Measurements from ENCODE around the gene ZAP70. TPM values are rescaled to one million over a fixed set of nuclear protein-coding genes. Genes with fewer than 3 reads are reported as not detected.

The ZAP70 gene
- total and polyA plus RNA-seq, 2 donors (not counting 3 experiments of a cell fraction or from before 2014, with no cell fraction given) = 0.14 TPM; not detected in 1

DNA sequence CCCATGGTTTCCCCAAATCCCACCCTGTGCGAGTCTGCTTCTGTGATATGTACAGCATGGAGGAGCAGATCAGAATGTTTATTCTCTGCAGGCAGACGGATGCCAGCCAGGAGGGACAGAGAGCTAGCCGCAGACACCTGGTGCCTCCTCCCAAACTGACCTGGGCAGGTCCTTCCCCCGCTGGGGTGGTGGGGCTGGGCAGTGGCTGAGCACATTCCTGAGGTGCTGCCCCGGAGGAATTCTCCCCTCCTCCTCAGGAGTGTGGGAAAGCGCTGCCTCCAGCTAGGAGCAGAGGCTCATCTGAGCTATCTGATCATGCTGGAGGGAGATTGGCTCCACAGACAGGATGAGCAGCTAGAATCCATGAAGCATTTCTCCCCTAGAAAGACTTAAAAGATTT lies 22.2 kb upstream of the ZAP70 start:
- POLR2A ChIA-PET = interaction anchor here (0.7 kb wide), 1 partner anchor 592 kb away, joined by 5 read pairs; no protein-coding TSS in a partner anchor
- no TSS peak for BruUV-seq (replicated peaks)
- no peaks in the 10 kb centered on the region for H3K4me1 ChIP-seq (ENCODE audit: control insufficient read depth, extremely low read depth, insufficient read depth, low read length)
- intact Hi-C loops (cut with micrococcal nuclease) = loop anchor here (10.0 kb wide), 1 partner anchor 46 kb away; the partner anchor contains the start of gene COX5B
- CTCF ChIA-PET = interaction anchor here (0.7 to 2.0 kb wide), 3 partner anchors 9 to 101 kb away, joined by 3 to 8 read pairs (median 4); no protein-coding TSS in a partner anchor
- H3K4me3 ChIP-seq (replicated peaks in 1 of 3; ENCODE audit: insufficient read depth in 1 of 3, low read depth in 1 of 3, low read length in 3 of 3) = no peak overlapping the region
- no peak overlapping the region for H2AFZ ChIP-seq (ENCODE audit: low read depth, low read length)
- H3K27ac ChIP-seq (ENCODE audit: insufficient read depth, low read depth, low read length) = no peak overlapping the region
- no peak overlapping the region for H3K4me2 ChIP-seq (ENCODE audit: insufficient read depth, low read length)
- no peaks in the 10 kb centered on the region for H3K79me2 ChIP-seq (ENCODE audit: control insufficient read depth, insufficient read depth, low read length)
- FAIRE-seq = no peak
- no peaks in the 10 kb centered on the region for H4K20me1 ChIP-seq (replicated peaks; ENCODE audit: control insufficient read depth, extremely low read depth, insufficient read depth, low read length)
- H3K27me3 ChIP-seq (ENCODE audit: control insufficient read depth in 2 of 2, insufficient read depth in 2 of 2, low read length in 2 of 2) = peaks cover 0 to 3% of the 10 kb centered on the region in 2 experiments
- H3K9ac ChIP-seq (replicated peaks; ENCODE audit: extremely low read depth, insufficient read depth, low read length) = no peak overlapping the region
- TF ChIP-seq POLR2AphosphoS5 (IDR thresholded peaks at IDR 0.05; ENCODE audit: insufficient read depth, low read depth, low read length) = no peak
- no peak for TF ChIP-seq JUN (IDR thresholded peaks at IDR 0.05; ENCODE audit: borderline replicate concordance, insufficient read depth, insufficient read length, low read depth)
- no peak for TF ChIP-seq GATA2 (IDR thresholded peaks at IDR 0.05; ENCODE audit: insufficient read depth, insufficient read length, low read depth, low read length)
- TF ChIP-seq EZH2 (IDR thresholded peaks at IDR 0.05; ENCODE audit: borderline replicate concordance, low read depth, low read length, severe bottlenecking) = no peak
- TF ChIP-seq, protein P1, sequence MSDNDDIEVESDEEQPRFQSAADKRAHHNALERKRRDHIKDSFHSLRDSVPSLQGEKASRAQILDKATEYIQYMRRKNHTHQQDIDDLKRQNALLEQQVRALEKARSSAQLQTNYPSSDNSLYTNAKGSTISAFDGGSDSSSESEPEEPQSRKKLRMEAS (IDR thresholded peaks at IDR 0.05; ENCODE audit: insufficient read depth, insufficient read length) = no peak
- TF ChIP-seq, protein P2, sequence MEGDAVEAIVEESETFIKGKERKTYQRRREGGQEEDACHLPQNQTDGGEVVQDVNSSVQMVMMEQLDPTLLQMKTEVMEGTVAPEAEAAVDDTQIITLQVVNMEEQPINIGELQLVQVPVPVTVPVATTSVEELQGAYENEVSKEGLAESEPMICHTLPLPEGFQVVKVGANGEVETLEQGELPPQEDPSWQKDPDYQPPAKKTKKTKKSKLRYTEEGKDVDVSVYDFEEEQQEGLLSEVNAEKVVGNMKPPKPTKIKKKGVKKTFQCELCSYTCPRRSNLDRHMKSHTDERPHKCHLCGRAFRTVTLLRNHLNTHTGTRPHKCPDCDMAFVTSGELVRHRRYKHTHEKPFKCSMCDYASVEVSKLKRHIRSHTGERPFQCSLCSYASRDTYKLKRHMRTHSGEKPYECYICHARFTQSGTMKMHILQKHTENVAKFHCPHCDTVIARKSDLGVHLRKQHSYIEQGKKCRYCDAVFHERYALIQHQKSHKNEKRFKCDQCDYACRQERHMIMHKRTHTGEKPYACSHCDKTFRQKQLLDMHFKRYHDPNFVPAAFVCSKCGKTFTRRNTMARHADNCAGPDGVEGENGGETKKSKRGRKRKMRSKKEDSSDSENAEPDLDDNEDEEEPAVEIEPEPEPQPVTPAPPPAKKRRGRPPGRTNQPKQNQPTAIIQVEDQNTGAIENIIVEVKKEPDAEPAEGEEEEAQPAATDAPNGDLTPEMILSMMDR (IDR thresholded peaks at IDR 0.05; ENCODE audit: extremely low read depth in 1 of 2, insufficient read depth in 1 of 2, low read depth in 1 of 2, low read length in 2 of 2) = no peak
- TF ChIP-seq MYC (IDR thresholded peaks at IDR 0.05; ENCODE audit: low read depth, low read length) = no peak
- TF ChIP-seq POLR2A (IDR thresholded peaks at IDR 0.05; ENCODE audit: low read depth, low read length) = no peak
- no peak for TF ChIP-seq FOS (IDR thresholded peaks at IDR 0.05; ENCODE audit: borderline replicate concordance, insufficient read depth, low read length)
- no peaks in the 10 kb centered on the region for H3K9me1 ChIP-seq (replicated peaks; ENCODE audit: control insufficient read depth, extremely low read depth, insufficient read depth, low read length)
- no peak for DNase-seq (ENCODE audit: low read depth, low spot score)
- H3K9me3 ChIP-seq (replicated peaks; ENCODE audit: control insufficient read depth, insufficient read depth, low read length) = no peaks in the 10 kb centered on the region
- dilution Hi-C loops (cut with MboI; ENCODE audit: extremely low pct_ligation_motif_present, low sequenced_read_pairs) = no loop called here
- H3K36me3 ChIP-seq (ENCODE audit: control insufficient read depth in 2 of 2, extremely low read depth in 1 of 2, insufficient read depth in 2 of 2, low read length in 2 of 2) = no peaks in the 10 kb centered on the region
